Activated T-cell treated with anti-CD3 and anti-CD28 coated beads for 4 hours (primary cell): ENCODE results near the gene TERB2.
"Not testable (repeated sequence)": the region's sequence is repeated elsewhere in the genome, so short reads cannot be mapped to it uniquely, and the experiment has no call there.

Source experiments
- DNase-seq: peaks from one replicate; pipeline ENCODE4 v3.0.0-alpha.2; 2020

The TERB2 gene

DNA sequence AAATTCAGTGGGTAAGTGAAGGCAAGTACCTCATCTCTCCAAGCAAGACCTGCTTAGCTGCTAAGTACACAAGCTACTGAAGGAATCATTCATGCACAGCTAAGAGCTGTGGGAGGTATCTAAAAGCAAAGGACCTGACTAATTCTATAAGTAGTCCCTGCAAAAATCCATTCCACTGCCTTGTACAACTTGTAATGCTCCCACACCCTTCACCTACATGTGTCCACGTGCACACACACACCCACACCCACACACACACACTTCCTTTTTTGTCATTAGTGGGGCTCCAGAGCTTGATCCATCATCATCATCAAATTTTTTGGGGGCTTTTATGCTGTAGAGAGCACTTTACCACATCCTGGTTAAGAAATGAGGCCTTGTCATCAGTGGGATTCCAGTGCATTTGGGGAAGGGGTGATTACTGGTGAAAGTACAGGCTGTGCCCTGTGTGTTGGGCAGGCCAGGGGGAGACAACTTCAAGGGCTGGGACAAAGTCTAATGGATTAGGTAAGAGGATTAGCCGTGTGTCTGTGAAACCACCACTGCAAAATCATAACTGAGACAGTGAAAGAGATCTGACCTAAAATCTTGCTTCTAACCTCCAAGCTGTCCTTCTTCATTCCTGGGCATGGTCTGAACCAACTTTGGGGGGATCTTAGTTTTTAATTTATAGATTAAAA is 47.4 kb downstream of the TERB2 start:
- DNase-seq, result not testable (repeated sequence)

- not testable (repeated sequence) for DNase-seq
Measured at GRCh38 chr15:45004590-45005175, 48.2 kb downstream of the TERB2 start.

- DNase-seq, result no peak
Measured at GRCh38 chr15:45009046-45009445, 52.6 kb downstream of the TERB2 start.

DNA sequence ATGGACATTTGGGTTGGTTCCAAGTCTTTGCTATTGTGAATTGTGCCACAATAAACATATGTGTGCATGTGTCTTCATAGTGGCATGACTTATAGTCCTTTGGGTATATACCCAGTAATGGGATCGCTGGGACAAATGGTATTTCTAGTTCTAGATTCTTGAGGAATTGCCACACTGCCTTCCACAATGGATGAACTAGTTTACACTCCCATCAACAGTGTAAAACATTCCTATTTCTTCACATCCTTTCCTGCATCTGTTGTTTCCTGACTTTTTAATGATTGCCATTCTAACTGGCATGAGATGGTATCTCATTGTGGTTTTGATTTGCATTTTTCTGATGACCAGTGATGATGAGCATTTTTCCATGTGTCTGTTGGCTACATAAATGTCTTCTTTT is 58.6 kb downstream of the TERB2 start:
- not testable (repeated sequence) for DNase-seq

GRCh38 chr15:45020222-45020900 is 63.9 kb downstream of the TERB2 start:
- not testable (repeated sequence) for DNase-seq

DNA sequence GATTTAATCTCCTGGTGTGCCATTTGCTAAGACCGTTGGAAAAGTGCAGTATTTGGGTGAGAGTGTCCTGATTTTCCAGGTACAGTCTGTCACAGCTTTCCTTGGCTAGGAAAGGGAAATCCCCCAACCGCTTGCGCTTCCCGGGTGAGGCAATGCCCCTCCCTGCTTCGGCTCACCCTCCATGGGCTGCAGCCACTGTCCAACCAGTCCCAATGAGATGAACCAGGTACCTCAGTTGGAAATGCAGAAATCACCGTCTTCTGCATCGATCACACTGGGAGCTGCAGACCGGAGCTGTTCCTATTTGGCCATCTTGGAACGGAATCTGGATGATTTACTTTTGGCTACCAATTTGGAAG is 64.4 kb downstream of the TERB2 start:
- DNase-seq, result not testable (repeated sequence)

DNA sequence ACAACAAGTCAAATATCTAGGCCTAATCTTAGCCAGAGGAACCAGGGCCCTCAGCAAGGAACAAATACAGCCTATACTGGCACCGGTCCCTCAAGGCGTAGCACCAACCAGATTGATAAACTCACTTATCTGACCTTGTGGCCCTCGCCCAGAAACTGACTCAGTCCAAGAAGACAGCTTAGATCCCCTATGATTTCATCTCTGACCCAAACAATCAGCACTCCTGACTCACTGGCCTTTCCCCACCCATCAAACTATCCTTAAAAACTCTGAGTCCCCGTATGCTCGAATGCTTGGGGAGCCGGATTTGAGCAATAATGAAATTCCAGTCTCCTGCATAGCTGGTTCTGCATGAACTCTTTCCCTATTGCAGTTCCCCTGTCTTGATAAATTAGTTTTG is 64.9 kb downstream of the TERB2 start:
- no peak for DNase-seq

DNA sequence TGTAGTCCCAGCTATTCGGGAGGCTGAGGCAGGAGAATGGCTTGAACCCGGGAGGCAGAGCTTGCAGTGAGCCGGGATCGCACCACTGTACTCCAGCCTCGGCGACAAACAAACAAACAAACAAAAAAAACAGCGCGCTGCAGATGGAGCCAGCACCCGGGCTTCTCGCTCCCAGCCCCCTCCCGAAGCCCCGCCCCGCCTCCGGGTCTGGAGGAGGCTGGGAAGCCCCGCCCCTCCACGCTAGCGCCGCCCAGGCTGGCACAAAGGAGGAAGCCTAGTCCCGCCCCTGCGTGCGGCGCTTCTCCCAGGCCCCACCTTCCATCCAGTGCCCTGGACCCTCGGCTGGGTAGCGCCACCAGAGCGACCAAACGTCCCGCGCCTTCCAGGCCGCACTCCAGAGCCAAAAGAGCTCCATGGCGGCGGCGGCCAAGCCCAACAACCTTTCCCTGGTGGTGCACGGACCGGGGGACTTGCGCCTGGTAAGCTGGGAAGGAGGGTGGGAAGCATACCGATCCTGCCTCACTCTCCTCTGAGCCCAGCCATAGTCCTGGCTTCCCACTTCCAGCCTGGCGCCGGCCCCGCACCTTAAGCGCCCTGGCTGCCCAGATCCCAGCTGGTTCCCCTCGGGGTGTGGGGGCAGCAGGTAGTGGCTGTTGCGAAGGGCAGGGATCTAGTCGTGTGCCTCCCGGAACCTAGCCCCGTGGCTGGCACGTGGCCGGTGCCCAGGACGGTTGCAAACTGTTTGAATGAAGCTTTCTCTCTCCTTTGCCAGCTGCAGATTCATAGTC is 66.6 kb downstream of the TERB2 start, which contains the start of gene SORD:
Gene SORD (plus strand): TSS at position 325 of the 788 bp plus-strand sequence. CDS start 89 bp downstream, at position 414.
- DNase-seq, result peak; percentile 93

DNA sequence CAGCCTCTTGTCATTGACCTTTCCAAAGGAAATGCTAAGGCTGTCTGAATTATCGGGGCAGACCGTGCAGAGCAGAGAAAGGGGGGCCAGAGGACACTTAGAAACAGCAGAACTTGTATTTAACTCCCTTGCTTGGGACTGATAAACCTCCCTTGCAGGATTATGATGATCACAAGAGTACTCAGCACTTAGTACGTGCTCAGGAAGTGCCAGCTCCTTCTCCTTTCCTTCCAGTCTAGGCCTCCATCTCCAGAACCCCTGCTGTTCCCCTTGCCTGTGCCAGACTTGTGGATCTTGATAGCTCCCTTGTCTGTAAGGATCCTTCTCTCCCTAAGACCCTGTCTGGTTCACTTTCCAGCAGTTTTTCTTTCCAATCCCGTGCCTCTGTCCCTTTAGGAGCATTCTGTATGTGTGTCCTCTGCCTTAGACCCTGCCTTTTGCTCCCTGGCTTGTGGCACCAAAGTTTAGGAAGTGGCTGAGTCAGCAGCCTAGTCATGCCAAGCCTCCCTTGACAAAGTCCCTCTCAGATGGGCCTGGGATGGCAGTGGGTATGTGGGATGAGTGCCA is 67.3 kb downstream of the TERB2 start:
- DNase-seq, result no peak

- DNase-seq, result not testable (repeated sequence)
Measured at GRCh38 chr15:45024649-45025048, 68.2 kb downstream of the TERB2 start.

DNA sequence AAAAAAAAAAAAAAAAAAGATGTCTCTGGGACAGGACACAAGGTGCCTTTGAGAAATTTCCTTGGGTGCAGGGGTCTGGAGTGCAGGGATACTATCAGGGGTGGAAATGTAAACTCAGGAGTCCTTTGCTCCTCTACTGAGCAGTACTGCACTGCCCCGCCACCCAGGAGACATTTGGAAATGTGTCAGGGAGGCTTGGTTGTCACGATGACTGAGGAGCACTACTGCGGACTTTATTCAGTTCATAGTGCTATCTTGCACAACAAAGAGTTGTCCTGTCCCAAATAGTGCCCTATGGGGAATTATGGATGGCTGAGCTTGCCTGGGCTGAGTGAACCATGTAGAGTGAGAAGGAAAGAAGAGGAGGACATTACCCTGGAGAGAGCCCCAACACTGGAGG is 69.1 kb downstream of the TERB2 start:
- DNase-seq, result not testable (repeated sequence)

DNA sequence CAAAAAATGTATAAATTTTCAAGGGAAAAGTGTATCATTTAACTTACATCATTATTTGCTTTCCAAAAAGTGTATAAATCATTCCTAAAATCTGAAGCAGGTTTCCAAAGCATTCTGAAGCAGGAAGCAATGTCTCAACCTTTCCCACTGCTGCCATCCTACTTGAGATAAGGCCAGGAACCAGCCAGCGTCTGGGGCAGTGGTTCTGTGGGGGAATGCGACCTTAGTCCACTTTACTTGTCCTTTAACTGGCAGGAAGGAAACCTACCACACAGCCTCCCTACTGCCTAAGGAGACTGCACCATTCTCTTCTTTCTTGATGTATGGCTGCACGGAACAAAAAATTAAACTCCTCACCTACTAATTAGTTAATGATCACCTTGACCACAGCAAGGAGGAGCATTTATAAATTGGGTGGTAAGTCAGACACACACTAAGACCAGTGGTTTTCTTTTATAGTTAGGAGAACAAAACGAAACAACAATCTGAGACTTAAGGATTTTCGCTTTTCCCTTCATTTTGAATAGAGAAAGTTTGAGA is 70.2 kb downstream of the TERB2 start:
- DNase-seq, result no peak

GRCh38 chr15:45027220-45027619 is 70.7 kb downstream of the TERB2 start:
- DNase-seq, result no peak
